Measurements from ENCODE around the gene PRKAG3.
A peak's percentile ranks its signal among the peaks of the same experiment; 100 is the strongest.

The PRKAG3 gene

DNA sequence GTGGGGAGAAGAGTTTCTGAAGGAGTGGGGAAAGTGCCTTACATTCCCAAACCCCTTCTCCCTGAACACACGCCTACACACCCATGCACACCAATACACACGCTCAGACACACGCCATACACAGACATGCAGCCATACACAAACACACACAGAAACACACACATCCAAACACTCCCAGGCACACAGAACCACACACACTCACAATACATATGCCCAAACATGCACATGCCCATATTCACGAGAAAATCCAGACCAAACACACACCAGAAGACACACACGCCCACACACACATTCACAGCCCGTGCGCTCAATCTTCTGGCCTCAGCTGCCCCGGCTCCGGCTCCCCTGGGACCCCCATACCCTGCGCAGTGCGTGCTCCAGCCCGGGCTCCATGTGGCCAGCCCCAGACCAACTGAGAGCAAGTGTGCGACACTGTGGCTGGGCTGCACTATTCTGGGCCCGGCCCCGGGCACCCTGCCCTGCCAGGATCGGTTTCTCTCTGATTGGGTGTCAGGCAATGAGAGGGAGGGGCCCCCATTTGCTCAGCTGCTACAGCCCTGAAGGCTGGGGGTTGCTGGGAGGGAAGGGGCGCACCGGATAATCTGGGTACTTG lies at the start of gene PRKAG3:
Gene PRKAG3 (minus strand): TSS at position 426 of the 613 bp plus-strand sequence.
- DNase-seq (ENCODE audit: low spot score) (no peak), ATAC-seq (ENCODE audit: low read depth) (no peak)
- Histone ChIP-seq H3K27me3 (ENCODE audit: insufficient read depth, poor library complexity, severe bottlenecking) (no peaks in the 10 kb centered on the region), H3K9me3 (ENCODE audit: severe bottlenecking) (no peaks in the 10 kb centered on the region), H3K4me3 (ENCODE audit: severe bottlenecking) (no peak within 1 kb of the TSS), H3K27ac (ENCODE audit: poor library complexity, severe bottlenecking) (no peak within 1 kb of the TSS), H3K36me3 (ENCODE audit: low read depth) (no peaks in the 10 kb centered on the region), H3K4me1 (ENCODE audit: insufficient read depth, poor library complexity, severe bottlenecking) (peaks cover 8% of the 10 kb centered on the region)
- TF ChIP-seq, protein P1, sequence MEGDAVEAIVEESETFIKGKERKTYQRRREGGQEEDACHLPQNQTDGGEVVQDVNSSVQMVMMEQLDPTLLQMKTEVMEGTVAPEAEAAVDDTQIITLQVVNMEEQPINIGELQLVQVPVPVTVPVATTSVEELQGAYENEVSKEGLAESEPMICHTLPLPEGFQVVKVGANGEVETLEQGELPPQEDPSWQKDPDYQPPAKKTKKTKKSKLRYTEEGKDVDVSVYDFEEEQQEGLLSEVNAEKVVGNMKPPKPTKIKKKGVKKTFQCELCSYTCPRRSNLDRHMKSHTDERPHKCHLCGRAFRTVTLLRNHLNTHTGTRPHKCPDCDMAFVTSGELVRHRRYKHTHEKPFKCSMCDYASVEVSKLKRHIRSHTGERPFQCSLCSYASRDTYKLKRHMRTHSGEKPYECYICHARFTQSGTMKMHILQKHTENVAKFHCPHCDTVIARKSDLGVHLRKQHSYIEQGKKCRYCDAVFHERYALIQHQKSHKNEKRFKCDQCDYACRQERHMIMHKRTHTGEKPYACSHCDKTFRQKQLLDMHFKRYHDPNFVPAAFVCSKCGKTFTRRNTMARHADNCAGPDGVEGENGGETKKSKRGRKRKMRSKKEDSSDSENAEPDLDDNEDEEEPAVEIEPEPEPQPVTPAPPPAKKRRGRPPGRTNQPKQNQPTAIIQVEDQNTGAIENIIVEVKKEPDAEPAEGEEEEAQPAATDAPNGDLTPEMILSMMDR (IDR thresholded peaks at IDR 0.05; ENCODE audit: poor library complexity, severe bottlenecking): no peak

DNA sequence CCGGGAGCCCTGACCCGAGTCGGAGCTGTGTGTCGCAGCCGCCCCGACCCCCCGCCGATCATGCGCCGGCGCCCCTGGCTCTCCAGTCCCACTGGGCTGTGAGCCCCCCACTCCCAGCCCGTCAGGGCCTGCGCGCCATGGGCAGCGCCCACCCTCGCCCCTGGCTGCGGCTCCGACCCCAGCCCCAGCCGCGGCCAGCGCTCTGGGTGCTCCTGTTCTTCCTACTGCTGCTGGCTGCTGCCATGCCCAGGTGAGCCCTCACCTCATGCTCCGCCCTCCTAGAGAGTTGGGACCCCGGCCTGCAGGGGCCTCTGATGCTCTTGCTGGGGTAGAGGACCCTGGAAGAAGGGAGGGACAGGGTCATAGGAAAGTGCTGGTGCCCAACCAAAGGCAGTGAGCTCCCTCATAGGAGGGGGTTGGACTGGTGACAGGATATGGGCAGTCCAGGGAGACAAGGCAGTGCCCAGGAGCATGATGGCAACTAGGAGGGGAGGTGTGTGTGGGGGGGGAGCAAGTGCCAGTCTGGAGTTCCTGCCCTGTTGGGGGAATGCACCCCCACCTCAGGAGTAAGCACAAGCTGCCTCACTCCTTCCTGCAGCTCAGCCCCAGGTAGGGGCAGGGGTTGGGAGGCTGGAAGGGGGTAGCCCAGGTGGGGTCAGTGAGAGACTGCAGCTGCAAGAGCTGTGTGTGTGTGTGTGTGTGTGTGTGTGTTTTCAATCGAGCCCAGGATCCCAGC lies 49.4 kb upstream of the PRKAG3 start:
- H3K9me3 ChIP-seq (ENCODE audit: severe bottlenecking): no peaks in the 10 kb centered on the region
- H3K36me3 ChIP-seq (ENCODE audit: low read depth): no peaks in the 10 kb centered on the region
- no peaks in the 10 kb centered on the region for H3K27me3 ChIP-seq (ENCODE audit: insufficient read depth, poor library complexity, severe bottlenecking)
- no peak for ATAC-seq (ENCODE audit: low read depth)
- DNase-seq (ENCODE audit: low spot score): no peak
- peak overlapping the region; percentile 32 for H3K4me3 ChIP-seq (ENCODE audit: severe bottlenecking)
- no peak overlapping the region for H3K27ac ChIP-seq (ENCODE audit: poor library complexity, severe bottlenecking)
- peaks cover 9% of the 10 kb centered on the region for H3K4me1 ChIP-seq (ENCODE audit: insufficient read depth, poor library complexity, severe bottlenecking)
- TF ChIP-seq, protein P1 (IDR thresholded peaks at IDR 0.05; ENCODE audit: poor library complexity, severe bottlenecking): no peak

DNA sequence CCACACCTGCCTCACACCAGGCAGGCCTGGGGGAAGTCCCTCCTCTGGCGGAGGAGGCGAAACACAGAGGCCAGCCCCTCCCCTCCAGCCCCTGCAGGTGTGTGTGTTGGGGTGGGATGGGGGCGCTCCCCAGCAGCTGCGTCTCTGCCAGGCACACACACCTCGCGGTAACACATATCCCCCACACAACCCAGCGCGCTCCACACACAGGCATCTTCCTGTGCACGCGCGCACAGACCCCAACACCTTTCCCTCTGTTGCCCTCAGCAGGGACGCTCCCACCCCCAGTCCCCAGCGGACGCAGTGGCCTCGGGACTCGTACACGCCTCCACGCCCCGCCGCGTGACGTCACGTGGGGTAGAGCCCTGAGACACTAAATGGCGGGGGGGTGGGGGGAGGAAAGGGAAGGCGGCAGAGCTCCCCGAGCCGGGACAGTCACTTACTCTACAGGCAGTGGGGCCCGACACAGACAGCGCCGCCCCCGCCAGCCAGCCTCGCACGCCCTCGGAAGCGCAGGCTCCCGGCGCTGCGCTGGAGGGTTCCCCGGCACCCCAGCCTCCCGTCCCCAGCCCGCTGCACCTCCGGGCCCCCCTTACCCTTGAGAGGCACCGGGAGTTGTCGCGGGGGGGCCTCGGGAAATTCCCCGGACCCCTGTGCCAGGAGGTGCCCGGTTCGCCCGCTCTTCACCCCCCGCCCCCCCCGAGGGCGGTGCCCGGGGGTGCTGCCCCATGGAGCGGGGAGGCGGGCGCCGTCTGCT lies 48.7 kb upstream of the PRKAG3 start, which contains the start of gene WNT10A:
Gene WNT10A (plus strand): TSS at position 751 of the 757 bp plus-strand sequence. CDS start 144 bp downstream, outside the sequence.
- peaks cover 9% of the 10 kb centered on the region for H3K4me1 ChIP-seq (ENCODE audit: insufficient read depth, poor library complexity, severe bottlenecking)
- H3K36me3 ChIP-seq (ENCODE audit: low read depth): no peaks in the 10 kb centered on the region
- TF ChIP-seq, protein P1 (IDR thresholded peaks at IDR 0.05; ENCODE audit: poor library complexity, severe bottlenecking): no peak
- no peaks in the 10 kb centered on the region for H3K27me3 ChIP-seq (ENCODE audit: insufficient read depth, poor library complexity, severe bottlenecking)
- H3K4me3 ChIP-seq (ENCODE audit: severe bottlenecking): peak within 1 kb of the TSS; percentile 32
- ATAC-seq (ENCODE audit: low read depth) (peak; percentile 22), DNase-seq (ENCODE audit: low spot score) (peak; percentile 48)
- H3K9me3 ChIP-seq (ENCODE audit: severe bottlenecking): no peaks in the 10 kb centered on the region
- no peak within 1 kb of the TSS for H3K27ac ChIP-seq (ENCODE audit: poor library complexity, severe bottlenecking)

DNA sequence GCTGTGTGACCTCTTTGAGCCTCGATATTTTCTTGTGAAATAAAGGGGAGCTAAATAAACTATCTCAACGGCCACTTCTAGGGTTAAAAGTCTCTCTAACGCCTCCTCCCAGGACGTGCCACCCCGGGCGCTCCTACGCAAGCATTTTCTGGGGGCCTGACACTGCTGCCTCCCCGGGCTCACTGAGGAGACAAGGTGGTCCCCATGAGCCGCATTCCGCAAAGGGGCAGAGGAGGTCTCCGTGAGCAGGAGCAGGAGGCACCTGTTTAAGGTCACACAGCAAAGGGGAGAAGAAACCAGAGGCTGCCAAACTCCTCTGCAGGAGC lies 48.1 kb upstream of the PRKAG3 start:
- Histone ChIP-seq H3K4me1 (ENCODE audit: insufficient read depth, poor library complexity, severe bottlenecking) (peaks cover 9% of the 10 kb centered on the region), H3K27ac (ENCODE audit: poor library complexity, severe bottlenecking) (no peak overlapping the region)

More for the DNA sequence above, 48.1 kb upstream of the PRKAG3 start:
- no peak for DNase-seq (ENCODE audit: low spot score)
- H3K9me3 ChIP-seq (ENCODE audit: severe bottlenecking): no peaks in the 10 kb centered on the region
- peak overlapping the region; percentile 32 for H3K4me3 ChIP-seq (ENCODE audit: severe bottlenecking)
- TF ChIP-seq, protein P1 (IDR thresholded peaks at IDR 0.05; ENCODE audit: poor library complexity, severe bottlenecking): no peak
- no peak for ATAC-seq (ENCODE audit: low read depth)
- H3K27me3 ChIP-seq (ENCODE audit: insufficient read depth, poor library complexity, severe bottlenecking): no peaks in the 10 kb centered on the region
- no peaks in the 10 kb centered on the region for H3K36me3 ChIP-seq (ENCODE audit: low read depth)

Measured in RWPE2 (cell line).